LNCAP (cell line): ENCODE data around the gene IL23A.

ENCODE experiments used
- CTCF ChIP-seq: fragments of 450-650 bp; IDR thresholded peaks from 2 replicates; pipeline ENCODE4 v1.5.1; 2017; ENCODE audit warnings: mild to moderate bottlenecking

Gene IL23A

GRCh38 chr12:56341616-56342015, 2.9 kb downstream of the IL23A start:
- TF ChIP-seq CTCF, result no peak

- TF ChIP-seq CTCF, result no peak
Observed at GRCh38 chr12:56346675-56347074, 8.0 kb downstream of the IL23A start.

GRCh38 chr12:56348776-56349175, 10.1 kb downstream of the IL23A start:
- TF ChIP-seq CTCF, result no peak

GRCh38 chr12:56350662-56351061, 12.0 kb downstream of the IL23A start:
- TF ChIP-seq CTCF, result no peak

GRCh38 chr12:56351325-56351724, 12.6 kb downstream of the IL23A start:
- TF ChIP-seq CTCF, result no peak

GRCh38 chr12:56358836-56359532, 20.3 kb downstream of the IL23A start:
- TF ChIP-seq CTCF, result no peak

- no peak for TF ChIP-seq CTCF
Observed at GRCh38 chr12:56359851-56360767, 21.4 kb downstream of the IL23A start, which contains the start of gene STAT2. TSS of gene STAT2 (minus strand) at chr12:56360107. CDS start at chr12:56356571, 3,536 bp downstream.
